Measurements from ENCODE around the gene TMEM41B. TPM values are rescaled to one million over a fixed set of nuclear protein-coding genes. Genes with fewer than 3 reads are reported as not detected.

Gene TMEM41B
- total and polyA plus RNA-seq, 2 of the 8 experiments (the other 6 are each of a cell fraction or from before 2014, with no cell fraction given): 24.3 to 50.1 TPM

DNA sequence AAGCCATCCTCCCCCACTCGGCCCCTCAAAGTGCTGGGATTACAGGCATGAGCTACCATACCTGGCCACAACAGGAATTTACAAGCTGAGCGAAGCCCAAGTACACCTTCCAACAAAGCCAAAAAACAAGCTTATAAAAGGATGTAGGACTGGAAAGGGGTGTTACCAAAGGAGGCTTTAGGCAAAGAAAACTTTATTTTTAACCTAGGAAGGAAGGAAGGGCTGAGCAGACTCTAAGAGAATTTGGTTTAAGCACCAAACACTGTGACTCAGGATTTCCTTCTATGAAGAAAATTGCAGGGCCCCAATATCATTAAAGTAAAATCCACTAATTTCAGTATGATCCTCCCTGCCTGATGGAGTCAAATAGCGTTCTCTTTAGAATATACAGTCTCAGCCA, 61.3 kb downstream of the TMEM41B start (continued):
- TF ChIP-seq CHD7 (IDR thresholded peaks at IDR 0.05; ENCODE audit: insufficient replicate concordance, low read length) (no peak), EZH2 (IDR thresholded peaks at IDR 0.05; ENCODE audit: low read depth, low read length, severe bottlenecking) (no peak), SP2 (IDR thresholded peaks at IDR 0.05; ENCODE audit: low read length) (no peak), KDM5A (IDR thresholded peaks at IDR 0.05; ENCODE audit: low read length) (no peak), CHD2 (IDR thresholded peaks at IDR 0.05; ENCODE audit: low read length) (no peak)

Data from H1 (cell line).